HepG2 (cell line): ENCODE results near the gene KCNIP3. TPM values are rescaled to one million over a fixed set of nuclear protein-coding genes. Genes with fewer than 3 reads are reported as not detected.

Source experiments
- ATF7-NPFF ChIP-seq: sonication (generic); formaldehyde crosslinking; IDR thresholded peaks from 2 replicates; pipeline ENCODE4 v1.8.1; 2023; ENCODE audit warnings: mild to moderate bottlenecking, low read depth, missing genetic modification reagents, moderate library complexity
- ERF ChIP-seq: IDR thresholded peaks from 2 replicates; pipeline ENCODE4 v1.6.1; 2018; ENCODE audit warnings: missing biosample characterization, missing genetic modification reagents
- HNRNPH1 ChIP-seq: fragments of 200-400 bp; formaldehyde crosslinking; optimal IDR thresholded peaks from 2 replicates; pipeline ENCODE3; 2017; ENCODE audit warnings: mild to moderate bottlenecking, low read depth, low read length
- HNRNPUL1 ChIP-seq: fragments of 200-400 bp; formaldehyde crosslinking; IDR thresholded peaks from 2 replicates; pipeline ENCODE4 v1.6.1; 2017; ENCODE audit warnings: low read depth, mild to moderate bottlenecking, low read length, moderate library complexity
- IRF2 ChIP-seq: IDR thresholded peaks from 2 replicates; pipeline ENCODE4 v1.6.1; 2018; ENCODE audit warnings: missing genetic modification reagents, missing compliant biosample characterization
- MEIS1 ChIP-seq: sonication (generic); formaldehyde crosslinking; IDR thresholded peaks from 2 replicates; pipeline ENCODE4 v1.9.0; 2021; ENCODE audit warnings: mild to moderate bottlenecking, missing genetic modification reagents, moderate library complexity, borderline replicate concordance
- SALL2 ChIP-seq: sonication (generic); formaldehyde crosslinking; IDR thresholded peaks from 2 replicates; pipeline ENCODE4 v1.8.1; 2023; ENCODE audit warnings: mild to moderate bottlenecking, missing genetic modification reagents, inconsistent platforms
- SIX1 ChIP-seq: sonication (generic); formaldehyde crosslinking; IDR thresholded peaks from 2 replicates; pipeline ENCODE4 v1.4.0; 2020; ENCODE audit warnings: missing genetic modification reagents, borderline replicate concordance
- ZBTB1 ChIP-seq: sonication (generic); formaldehyde crosslinking; IDR thresholded peaks from 2 replicates; pipeline ENCODE4 v1.4.0; 2020; ENCODE audit warnings: missing genetic modification reagents, borderline replicate concordance
- ZBTB3 ChIP-seq: sonication (generic); formaldehyde crosslinking; IDR thresholded peaks from 2 replicates; pipeline ENCODE4 v1.4.0; 2020; ENCODE audit warnings: low read depth, mild to moderate bottlenecking, moderate library complexity, missing genetic modification reagents, borderline replicate concordance
- ZFP37 ChIP-seq: sonication (generic); formaldehyde crosslinking; IDR thresholded peaks from 2 replicates; pipeline ENCODE4 v1.4.0; 2020; ENCODE audit warnings: missing genetic modification reagents, borderline replicate concordance
- ZFYVE20 ChIP-seq: sonication (generic); formaldehyde crosslinking; IDR thresholded peaks from 2 replicates; pipeline ENCODE4 v1.8.0; 2023; ENCODE audit warnings: low read depth, mild to moderate bottlenecking, moderate library complexity, missing genetic modification reagents, borderline replicate concordance
- ZKSCAN5 ChIP-seq: sonication (generic); formaldehyde crosslinking; IDR thresholded peaks from 2 replicates; pipeline ENCODE4 v1.5.1; 2020; ENCODE audit warnings: mild to moderate bottlenecking, missing genetic modification reagents
- ZNF263 ChIP-seq: sonication (generic); formaldehyde crosslinking; IDR thresholded peaks from 2 replicates; pipeline ENCODE4 v1.4.0; 2020; ENCODE audit warnings: missing genetic modification reagents
- ZNF326 ChIP-seq: sonication (generic); formaldehyde crosslinking; IDR thresholded peaks from 2 replicates; pipeline ENCODE4 v1.4.0; 2020; ENCODE audit warnings: missing genetic modification reagents, borderline replicate concordance
- ZNF747 ChIP-seq: sonication (generic); formaldehyde crosslinking; IDR thresholded peaks from 2 replicates; pipeline ENCODE4 v1.8.1; 2023; ENCODE audit warnings: missing genetic modification reagents, mild to moderate bottlenecking, borderline replicate concordance
- ZSCAN21 ChIP-seq: sonication (generic); formaldehyde crosslinking; IDR thresholded peaks from 2 replicates; pipeline ENCODE4 v1.8.0; 2022; ENCODE audit warnings: mild to moderate bottlenecking, missing genetic modification reagents, moderate library complexity, borderline replicate concordance
- polyA plus RNA-seq, 8 experiments: library from polyadenylated mRNA; depleted of rRNA in 3 of 8; stranded (reverse) in 7 of 8; unstranded in 1 of 8; fragments of >200 nt; fragmentation: Illumina TruSeq in 4 of 8; extraction: Trizol in 4 of 8; gene quantifications; 2 replicates each; pipeline versions ENCODE4 v1.2.1 to v1.2.3, GENCODE V29; 2011 to 2016; ENCODE audit warnings: low read depth in 4 of 8, missing spikeins in 1 of 8, mixed read lengths in 1 of 8; ENCODE audit not compliant: insufficient read depth in 1 of 8
- total RNA-seq, 5 experiments: library from RNA; depleted of rRNA; stranded (reverse); fragments of >200 nt; fragmentation: Illumina TruSeq; extraction: Trizol; gene quantifications; 2 replicates each; pipeline ENCODE4 v1.2.3, GENCODE V29; 2016; ENCODE audit warnings: low read depth in 1 of 5
- TF ChIP-seq, protein P1 (sequence below): sonication (generic); formaldehyde crosslinking; IDR thresholded peaks from 2 replicates; pipeline ENCODE4 v1.4.0; 2020; ENCODE audit warnings: mild to moderate bottlenecking, missing genetic modification reagents
- TF ChIP-seq, protein P2 (sequence below): sonication (generic); formaldehyde crosslinking; IDR thresholded peaks from 2 replicates; pipeline ENCODE4 v1.9.0; 2022; ENCODE audit warnings: missing genetic modification reagents, mild to moderate bottlenecking, borderline replicate concordance
- TF ChIP-seq, protein P3 (sequence below): sonication (generic); formaldehyde crosslinking; IDR thresholded peaks from 2 replicates; pipeline ENCODE4 v1.4.0; 2020; ENCODE audit warnings: missing genetic modification reagents
- TF ChIP-seq, protein P4 (sequence below): sonication (generic); formaldehyde crosslinking; IDR thresholded peaks from 2 replicates; pipeline ENCODE4 v1.5.0; 2020; ENCODE audit warnings: mild to moderate bottlenecking, missing genetic modification reagents, moderate library complexity

Gene KCNIP3
- total and polyA plus RNA-seq, 2 of the 13 experiments (the other 11 are each of a cell fraction or from before 2014, with no cell fraction given) = not detected

DNA sequence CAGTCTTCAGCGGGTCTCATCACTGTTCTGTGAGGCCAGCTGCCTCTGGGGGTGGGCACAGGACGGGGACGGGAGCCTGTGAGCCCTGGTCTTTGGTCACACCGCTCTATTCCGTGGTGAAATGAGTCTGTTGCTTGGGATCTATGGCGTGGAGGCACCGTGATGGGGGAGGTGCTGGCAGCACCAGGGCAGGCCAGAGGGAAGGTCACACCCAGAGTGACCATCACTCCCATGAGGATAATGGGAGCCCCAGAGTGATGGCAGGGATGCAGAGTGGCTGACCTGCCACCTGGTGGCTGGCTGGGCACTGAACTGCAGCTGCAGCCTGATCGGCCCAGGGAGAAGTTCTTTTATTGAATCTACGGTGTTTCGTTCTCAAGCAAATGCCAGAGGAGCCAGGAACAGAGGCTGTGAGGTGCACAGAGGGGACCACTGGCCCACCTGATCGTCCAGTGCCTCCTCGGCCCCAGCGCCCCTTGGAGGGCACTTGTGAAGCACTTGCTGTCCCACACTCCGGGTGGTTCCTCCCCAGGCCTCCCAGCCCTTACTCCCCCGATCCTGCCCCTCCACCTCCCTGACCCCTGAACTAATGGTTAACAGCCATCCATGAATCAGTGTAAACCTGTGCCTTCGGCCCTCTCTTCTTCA is 17.9 kb downstream of the KCNIP3 start (continued):
- TF ChIP-seq ZBTB3 = no peak
- no peak for TF ChIP-seq HNRNPUL1
- TF ChIP-seq, protein P1, sequence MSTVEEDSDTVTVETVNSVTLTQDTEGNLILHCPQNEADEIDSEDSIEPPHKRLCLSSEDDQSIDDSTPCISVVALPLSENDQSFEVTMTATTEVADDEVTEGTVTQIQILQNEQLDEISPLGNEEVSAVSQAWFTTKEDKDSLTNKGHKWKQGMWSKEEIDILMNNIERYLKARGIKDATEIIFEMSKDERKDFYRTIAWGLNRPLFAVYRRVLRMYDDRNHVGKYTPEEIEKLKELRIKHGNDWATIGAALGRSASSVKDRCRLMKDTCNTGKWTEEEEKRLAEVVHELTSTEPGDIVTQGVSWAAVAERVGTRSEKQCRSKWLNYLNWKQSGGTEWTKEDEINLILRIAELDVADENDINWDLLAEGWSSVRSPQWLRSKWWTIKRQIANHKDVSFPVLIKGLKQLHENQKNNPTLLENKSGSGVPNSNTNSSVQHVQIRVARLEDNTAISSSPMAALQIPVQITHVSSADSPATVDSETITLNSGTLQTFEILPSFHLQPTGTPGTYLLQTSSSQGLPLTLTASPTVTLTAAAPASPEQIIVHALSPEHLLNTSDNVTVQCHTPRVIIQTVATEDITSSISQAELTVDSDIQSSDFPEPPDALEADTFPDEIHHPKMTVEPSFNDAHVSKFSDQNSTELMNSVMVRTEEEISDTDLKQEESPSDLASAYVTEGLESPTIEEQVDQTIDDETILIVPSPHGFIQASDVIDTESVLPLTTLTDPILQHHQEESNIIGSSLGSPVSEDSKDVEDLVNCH = no peak
- TF ChIP-seq ZKSCAN5 (CRISPR knock-in tag) = no peak
- TF ChIP-seq, protein P2, sequence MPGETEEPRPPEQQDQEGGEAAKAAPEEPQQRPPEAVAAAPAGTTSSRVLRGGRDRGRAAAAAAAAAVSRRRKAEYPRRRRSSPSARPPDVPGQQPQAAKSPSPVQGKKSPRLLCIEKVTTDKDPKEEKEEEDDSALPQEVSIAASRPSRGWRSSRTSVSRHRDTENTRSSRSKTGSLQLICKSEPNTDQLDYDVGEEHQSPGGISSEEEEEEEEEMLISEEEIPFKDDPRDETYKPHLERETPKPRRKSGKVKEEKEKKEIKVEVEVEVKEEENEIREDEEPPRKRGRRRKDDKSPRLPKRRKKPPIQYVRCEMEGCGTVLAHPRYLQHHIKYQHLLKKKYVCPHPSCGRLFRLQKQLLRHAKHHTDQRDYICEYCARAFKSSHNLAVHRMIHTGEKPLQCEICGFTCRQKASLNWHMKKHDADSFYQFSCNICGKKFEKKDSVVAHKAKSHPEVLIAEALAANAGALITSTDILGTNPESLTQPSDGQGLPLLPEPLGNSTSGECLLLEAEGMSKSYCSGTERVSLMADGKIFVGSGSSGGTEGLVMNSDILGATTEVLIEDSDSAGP (CRISPR knock-in tag) = peak; percentile 15; the same call in 1 of the 2 replicates
- no peak for TF ChIP-seq IRF2
- TF ChIP-seq ZSCAN21 = no peak
- no peak for TF ChIP-seq ERF
- TF ChIP-seq ZNF263 (CRISPR knock-in tag) = no peak
- no peak for TF ChIP-seq ZNF747
- TF ChIP-seq ZNF326 (CRISPR knock-in tag) = no peak
- no peak for TF ChIP-seq MEIS1 (CRISPR knock-in tag)
- TF ChIP-seq, protein P3, sequence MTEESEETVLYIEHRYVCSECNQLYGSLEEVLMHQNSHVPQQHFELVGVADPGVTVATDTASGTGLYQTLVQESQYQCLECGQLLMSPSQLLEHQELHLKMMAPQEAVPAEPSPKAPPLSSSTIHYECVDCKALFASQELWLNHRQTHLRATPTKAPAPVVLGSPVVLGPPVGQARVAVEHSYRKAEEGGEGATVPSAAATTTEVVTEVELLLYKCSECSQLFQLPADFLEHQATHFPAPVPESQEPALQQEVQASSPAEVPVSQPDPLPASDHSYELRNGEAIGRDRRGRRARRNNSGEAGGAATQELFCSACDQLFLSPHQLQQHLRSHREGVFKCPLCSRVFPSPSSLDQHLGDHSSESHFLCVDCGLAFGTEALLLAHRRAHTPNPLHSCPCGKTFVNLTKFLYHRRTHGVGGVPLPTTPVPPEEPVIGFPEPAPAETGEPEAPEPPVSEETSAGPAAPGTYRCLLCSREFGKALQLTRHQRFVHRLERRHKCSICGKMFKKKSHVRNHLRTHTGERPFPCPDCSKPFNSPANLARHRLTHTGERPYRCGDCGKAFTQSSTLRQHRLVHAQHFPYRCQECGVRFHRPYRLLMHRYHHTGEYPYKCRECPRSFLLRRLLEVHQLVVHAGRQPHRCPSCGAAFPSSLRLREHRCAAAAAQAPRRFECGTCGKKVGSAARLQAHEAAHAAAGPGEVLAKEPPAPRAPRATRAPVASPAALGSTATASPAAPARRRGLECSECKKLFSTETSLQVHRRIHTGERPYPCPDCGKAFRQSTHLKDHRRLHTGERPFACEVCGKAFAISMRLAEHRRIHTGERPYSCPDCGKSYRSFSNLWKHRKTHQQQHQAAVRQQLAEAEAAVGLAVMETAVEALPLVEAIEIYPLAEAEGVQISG (CRISPR knock-in tag) = 0 out of 2 replicates have a peak, but pooled peaks have one; percentile 38
- TF ChIP-seq SIX1 = no peak
- TF ChIP-seq ZFYVE20 (CRISPR knock-in tag) = no peak
- no peak for TF ChIP-seq HNRNPH1
- 0 out of 2 replicates have a peak, but pooled peaks have one; percentile 27 for TF ChIP-seq ATF7-NPFF
- no peak for TF ChIP-seq ZBTB1 (CRISPR knock-in tag)
- TF ChIP-seq ZFP37 (CRISPR knock-in tag) = no peak
- no peak for TF ChIP-seq SALL2 (CRISPR knock-in tag)
- TF ChIP-seq, protein P4, sequence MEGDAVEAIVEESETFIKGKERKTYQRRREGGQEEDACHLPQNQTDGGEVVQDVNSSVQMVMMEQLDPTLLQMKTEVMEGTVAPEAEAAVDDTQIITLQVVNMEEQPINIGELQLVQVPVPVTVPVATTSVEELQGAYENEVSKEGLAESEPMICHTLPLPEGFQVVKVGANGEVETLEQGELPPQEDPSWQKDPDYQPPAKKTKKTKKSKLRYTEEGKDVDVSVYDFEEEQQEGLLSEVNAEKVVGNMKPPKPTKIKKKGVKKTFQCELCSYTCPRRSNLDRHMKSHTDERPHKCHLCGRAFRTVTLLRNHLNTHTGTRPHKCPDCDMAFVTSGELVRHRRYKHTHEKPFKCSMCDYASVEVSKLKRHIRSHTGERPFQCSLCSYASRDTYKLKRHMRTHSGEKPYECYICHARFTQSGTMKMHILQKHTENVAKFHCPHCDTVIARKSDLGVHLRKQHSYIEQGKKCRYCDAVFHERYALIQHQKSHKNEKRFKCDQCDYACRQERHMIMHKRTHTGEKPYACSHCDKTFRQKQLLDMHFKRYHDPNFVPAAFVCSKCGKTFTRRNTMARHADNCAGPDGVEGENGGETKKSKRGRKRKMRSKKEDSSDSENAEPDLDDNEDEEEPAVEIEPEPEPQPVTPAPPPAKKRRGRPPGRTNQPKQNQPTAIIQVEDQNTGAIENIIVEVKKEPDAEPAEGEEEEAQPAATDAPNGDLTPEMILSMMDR (CRISPR knock-in tag) = peak; percentile 89
